Kidney glomerular epithelial cell (primary cell): ENCODE data around the gene SH2D3A.
A peak's percentile ranks its signal among the peaks of the same experiment; 100 is the strongest.
"Not testable (repeated sequence)": the region's sequence is repeated elsewhere in the genome, so short reads cannot be mapped to it uniquely, and the experiment has no call there.

Source experiments
- DNase-seq: peaks from one replicate; lab custom pipeline; 2025; lab: John Stamatoyannopoulos, UW

SH2D3A gene

DNA sequence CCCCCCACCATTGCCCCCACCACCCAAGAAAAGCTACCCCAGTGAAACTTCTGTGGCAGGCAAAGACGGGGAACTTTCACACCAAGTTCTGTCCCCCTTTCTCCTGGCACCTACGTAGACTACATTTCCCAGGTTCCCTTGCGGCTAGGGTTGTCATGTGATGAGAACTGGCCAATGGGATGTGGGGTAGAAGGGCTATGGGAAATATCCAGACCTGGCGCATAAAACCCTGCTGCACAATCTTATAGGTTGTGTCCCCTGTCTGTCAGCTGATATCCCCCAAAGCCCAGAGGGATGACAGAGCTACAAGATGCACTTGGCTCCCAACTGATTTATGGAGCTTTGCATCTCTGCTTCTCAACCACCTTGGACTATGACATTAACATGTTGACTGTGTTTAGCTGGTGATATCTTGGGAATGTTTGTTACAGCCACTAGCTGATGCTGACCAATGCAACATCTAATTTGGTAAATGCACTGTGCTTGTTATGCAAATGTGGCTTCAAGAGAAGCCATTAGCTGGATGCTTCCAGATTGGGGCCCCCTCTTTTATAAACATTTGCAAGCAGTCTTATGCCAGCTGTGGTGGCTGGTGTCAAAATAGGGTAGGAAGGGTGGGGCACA lies 6.1 kb downstream of the SH2D3A start:
- DNase-seq = no peak

DNA sequence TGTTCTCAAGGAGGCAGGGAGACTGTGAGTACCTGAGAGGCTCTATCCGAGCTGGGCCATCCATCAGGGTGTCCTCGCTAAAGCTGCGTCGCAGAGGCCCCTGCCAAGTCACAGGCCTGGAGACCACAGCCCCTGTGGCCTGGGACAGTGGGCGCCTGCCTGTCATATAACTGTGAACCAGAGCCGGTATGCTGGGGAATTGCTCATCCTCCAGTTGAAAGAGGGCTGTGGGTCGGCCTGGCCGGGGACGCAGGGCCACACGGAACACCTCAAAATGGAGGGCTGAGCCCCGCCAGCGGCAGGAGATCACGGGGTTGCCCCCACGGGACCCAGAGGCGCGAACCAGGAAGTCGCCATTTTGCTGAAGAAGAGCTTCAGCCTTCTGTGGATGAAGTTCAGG lies 6.6 kb downstream of the SH2D3A start:
- DNase-seq = no peak

DNA sequence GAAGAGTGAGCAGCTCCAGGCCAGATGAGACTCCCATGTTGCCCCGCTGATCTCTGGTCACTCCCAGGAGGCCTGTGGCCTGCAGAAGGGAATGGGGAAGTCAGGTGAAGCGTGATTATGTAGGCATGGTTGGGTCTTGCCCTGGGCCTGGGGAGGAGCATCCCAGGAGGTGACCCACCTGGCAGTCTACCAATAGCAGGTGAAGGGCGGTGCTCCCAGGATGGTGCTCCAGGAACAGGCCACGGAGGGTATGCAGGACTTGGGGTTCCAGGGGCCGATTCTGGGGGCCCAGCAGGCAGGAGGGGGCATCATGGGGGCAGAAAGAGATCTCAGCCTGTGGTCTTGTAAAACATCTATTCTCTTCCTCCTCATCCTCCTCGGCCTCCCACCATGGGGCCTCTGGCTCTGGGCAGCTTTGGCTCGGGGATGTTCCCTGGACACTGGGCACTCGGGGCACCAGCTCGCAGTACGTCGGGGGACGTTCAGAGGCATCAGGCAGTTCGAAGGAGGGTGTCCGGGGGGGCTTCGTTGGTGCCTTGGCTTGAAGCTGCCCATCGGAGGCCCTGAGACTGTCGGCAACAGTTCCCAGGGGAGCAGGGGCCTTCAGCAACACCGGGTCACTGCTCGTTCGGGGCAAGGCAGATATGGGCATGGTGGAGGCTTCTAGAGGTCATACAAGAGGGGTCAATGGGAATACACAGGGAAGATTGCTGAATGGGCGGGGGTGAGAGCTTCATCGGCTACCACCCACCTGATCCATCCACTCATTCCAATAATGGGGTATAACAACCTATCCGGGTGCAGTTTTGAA lies 12.4 kb downstream of the SH2D3A start:
- DNase-seq = no peak

DNA sequence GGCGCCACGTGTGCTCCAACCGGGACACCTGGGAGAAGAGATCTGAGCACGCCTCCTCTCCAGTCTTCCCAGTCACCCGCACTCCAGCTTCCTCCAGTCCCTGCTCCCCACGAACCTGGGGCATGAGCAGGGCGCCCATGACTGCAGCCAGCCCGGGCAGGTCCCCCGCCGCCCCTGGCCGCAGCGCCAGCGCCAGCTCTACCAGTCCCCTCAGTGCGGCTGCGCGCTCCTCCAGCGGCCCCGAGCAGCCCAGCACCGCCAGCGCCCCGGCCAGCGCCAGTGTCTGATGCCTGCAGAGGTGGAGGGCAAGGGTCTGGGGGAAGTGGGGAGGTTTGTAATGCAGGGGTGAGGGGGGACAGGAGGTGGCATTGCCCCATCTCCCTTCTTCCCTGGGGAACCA lies 13.1 kb downstream of the SH2D3A start:
- no peak for DNase-seq

DNA sequence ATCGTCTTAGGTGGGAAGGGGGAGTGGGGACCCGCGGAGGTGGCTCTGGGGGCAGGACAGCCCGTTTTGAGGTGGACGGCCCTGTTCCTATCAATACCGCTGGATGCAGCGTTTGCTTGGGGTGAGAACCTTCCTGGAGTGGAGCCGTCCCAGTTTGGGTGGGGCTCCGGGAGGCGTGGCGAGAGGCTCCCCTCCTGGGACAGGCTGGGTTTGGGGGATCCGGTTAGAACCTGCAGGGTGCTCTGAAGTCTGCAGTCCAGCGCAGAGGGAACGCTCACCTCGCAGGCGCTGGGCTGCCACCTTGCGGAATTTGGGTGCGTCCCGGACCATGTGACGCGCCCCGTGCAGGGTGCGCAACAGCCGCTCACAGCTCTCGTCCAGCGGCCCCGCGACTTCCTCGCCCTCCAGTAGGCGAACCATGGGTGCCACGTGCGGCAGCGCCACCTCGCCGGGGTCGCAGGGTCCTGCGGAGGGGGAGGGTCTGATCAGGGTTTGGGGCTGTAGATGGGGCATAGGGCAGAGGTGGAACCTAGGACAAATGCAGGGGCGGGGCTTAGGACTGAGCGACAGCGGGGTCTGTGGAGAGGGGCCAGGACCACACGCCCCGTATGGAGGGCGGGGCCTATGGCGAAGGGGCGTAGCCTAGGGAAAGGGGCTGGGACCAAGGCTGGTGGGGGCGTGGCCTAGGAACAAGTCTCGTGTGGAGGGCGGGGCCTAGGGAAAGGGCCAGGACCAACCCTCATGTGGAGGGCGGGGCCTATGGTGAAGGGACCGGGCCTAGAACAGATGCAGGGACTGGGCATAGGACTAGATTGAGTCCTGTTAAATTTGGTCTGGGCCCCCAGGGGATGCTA lies 13.8 kb downstream of the SH2D3A start:
- DNase-seq = no peak

DNA sequence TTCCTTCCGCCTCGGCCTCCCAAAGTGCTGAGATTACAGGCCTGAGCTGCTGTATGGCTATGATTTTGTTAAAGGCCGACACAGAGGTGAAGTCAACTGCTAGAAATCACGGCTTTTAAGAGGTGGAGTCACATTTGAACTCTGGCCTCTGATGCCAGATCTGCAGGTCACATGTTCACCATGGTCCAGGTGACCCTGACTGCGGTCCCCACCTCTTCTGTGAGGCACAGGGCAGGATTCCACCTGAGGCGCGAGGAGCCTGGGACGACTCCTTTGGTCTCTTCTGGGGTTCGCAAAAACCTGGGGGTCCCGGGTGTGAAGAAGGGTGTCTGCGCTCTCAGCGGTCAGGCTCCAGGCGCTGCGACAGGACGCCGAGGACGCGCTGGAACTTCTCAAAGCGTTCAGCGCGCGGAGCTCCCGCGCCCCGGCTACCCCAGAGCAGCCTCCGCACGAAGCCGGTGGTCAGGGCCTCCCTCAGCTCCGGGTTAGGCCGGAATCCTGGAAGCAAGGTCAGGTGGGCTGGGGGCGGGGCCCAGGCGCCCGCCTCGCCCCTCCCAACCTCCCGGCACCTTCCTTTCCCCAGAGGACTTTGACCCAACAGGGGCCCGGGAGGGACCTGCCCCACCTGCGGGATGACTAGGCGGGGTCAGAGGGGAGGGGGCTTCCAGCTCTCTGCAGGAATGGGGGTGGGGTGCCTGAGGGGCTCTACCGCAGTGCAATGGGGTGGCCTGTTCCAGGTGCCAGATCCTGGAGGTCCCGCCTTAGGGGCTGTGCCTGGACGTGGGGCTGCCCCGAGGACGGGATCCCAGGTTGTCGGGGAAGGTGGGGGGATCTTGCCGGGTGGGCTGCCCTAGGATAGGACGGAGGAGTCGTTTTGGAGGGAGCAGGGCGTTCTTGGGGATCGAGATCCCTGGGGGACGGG lies 14.7 kb downstream of the SH2D3A start:
- no peak for DNase-seq

DNA sequence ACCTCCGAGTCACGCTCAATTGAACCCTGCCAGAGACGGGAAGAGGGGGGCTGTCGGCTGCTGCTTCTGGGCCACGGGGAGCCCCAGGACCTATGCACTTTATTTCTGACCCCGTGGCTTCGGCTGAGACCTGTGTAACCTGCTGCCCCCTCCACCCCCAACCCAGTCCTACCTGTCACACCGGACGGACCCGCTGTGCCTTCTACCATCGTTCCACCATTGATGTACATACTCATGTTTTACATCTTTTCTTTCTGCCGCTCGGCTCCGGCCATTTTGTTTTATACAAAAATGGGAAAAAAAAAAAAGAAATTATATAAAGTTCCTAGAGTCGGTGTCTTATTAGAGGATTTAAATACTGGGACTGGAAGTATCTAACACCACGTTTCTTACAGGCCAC lies 16.0 kb downstream of the SH2D3A start:
- DNase-seq = no peak

DNA sequence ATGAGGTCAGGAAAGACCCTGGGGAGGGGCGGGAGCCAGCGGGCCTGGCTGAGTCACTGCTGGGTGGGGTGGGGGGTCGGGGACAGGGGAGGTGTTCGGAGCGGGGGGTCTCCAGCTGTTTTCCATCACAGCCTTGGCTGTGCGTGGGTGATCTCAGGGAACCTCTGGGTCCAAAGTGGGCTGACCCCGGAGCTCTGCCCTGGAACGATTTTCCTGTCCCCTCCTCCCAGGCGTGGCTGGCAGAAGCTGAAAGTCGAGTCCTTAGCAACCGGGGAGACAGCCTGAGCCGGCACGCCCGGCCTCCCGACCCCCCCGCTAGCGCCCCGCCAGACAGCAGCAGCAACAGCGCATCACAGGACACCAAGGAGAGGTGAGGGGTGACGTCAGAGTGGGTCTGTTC lies 17.2 kb downstream of the SH2D3A start:
- DNase-seq = no peak

DNA sequence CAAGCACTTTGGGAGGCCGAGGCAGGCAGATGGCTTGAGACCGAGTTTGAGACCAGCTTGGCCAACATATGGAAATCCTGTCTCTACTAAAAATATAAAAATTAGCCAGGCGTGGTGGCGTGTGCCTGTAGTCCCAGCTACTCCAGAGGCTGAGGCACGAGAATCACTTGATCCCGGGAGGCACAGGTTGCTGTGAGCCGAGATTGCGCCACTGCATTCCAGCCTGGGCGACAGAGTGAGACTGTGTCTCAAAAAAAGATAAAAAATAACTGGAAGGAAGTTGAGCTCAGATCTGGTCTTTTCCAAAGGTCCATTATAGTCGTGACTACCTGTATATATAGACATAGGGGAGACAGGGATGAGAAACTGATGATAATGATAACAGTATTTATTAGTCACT lies 18.7 kb downstream of the SH2D3A start:
- DNase-seq = not testable (repeated sequence)

DNA sequence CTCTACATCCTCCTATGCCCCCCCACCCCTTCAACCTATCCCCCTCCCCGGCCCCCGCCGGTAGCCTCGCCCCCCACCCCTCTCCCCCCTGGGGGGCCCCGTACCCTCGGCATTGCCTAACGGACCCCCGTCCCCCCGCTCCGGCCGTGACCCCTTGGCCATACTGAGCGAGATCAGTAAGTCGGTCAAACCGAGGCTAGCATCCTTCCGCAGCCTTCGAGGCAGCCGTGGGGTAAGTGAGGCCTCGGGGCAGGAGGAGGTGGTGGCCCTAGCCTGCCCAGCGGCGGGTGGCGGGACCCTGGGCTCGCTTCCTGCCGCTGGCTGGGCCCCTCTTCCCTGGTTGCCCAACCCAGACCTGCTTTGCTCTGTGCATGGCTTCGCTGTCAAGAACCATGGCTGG lies 21.3 kb downstream of the SH2D3A start:
- DNase-seq = no peak

DNA sequence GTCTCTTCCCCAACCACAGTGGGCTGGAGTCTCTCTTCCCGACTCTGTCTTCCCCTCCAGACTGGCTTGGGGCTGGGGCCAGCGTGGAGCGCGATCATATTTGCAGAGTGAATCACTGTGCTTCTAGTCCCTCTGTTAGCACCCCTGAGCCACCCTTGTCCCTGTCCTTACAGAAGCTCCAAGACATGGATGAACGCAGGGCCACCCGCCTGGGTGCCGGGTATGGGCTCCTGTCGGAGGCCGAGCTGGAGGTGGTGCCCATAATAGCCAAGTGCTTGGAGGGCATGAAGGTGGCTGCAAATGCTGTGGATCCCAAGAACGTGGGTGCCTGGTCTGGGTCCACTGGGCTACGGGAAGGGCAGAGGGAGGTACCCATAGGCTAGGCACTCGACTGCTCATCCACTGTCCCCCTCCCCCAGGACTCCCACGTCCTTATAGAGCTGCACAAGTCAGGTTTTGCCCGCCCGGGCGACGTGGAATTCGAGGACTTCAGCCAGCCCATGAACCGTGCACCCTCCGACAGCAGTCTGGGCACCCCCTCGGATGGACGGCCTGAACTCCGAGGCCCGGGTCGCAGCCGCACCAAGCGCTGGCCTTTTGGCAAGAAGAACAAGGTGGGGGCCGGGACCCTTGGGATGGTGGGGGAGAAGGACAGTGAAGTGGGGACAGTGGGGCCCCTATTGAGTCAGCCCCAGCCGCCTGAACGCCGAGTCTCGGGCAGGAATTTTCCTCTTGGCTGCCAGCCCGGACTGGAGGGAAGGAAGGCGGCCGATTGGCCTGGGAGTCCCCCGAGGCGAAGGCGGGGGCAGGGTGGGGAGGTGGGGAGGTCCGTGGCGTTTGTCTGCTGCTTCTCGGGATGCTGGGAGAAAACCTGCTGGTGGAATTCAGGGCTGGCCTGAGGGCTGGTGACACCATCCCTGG lies 22.6 kb downstream of the SH2D3A start:
- DNase-seq = peak; percentile 37

DNA sequence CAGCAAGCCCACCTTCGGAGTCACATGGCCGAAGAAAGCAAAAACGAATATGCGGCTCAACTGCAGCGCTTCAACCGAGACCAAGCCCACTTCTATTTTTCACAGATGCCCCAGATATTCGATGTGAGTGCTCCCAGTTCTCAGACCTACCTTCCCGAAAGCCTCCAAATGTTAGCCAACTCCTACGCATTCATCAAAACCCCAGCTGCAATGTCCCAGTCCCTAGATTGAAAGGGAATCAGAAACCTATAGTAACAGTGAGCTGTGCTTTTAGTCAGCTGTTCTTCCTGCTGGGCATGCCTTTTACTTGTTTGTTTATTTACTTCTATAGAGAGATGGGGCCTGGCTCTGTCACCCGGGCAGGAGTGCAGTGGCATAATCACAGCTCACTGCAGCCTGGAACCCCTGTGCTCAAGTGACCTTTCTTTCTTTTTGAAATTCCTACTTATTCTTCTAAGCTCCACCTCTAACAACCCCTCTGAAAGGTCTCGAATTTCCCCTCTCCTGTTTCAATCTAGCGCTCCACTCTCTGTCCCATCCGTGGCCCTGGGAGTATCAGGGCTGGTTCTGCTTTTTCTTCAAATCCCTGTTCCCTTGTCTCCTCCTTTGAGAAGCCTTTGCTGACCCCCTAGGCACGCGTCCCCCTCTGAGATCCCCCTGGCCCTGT lies 23.4 kb downstream of the SH2D3A start:
- no peak for DNase-seq

DNA sequence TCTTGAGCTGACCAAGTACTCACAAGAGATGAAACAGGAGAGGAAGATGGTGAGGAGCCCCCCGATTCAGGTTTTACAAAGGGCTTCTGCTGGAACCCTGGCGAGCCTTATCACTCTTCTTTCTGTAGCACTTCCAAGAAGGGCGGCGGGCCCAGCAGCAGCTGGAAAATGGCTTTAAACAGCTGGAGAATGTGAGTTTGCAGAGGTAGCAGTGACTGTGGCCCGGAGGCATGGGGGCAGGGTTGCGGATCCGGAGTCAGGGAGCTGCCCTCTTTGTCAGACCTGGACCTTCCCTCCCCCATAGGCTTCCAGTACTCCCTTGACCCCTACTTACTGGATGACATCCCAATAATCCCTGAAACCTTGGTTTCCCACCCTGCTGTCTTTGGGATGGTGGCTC lies 24.2 kb downstream of the SH2D3A start:
- DNase-seq = no peak

DNA sequence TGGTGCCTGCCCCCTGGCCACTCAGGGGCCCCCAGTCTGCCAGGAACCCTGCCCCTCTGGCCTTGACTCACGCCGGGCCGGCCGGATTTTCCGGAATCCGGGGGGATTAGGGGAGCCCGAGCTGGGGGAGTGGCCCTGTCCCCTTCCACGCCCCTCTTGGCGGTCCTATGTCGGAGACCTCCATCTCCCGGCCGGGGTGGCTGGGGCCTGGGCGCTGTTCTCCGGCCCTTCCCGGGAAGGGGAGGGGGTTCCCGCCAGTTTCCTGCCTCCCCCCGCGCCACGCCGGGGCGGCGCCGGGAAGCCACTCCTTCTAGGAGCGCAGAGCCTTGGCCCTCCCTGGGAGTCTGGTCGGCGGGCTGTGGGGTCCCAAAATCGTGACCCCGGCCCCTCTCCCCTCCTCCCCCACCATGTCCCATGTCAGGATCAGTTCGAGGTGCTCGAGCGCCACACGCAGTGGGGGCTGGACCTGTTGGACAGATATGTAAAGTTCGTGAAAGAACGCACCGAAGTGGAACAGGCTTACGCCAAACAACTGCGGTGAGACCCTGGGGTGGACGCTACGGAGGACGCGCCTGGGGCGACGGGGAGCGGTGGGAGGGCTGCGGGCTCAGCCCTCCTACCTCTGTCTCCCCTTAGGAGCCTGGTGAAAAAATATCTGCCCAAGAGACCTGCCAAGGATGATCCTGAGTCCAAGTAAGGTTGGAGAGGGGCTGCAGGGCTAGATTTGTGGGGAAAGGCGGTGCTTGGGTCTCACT lies 26.5 kb downstream of the SH2D3A start:
- no peak for DNase-seq

DNA sequence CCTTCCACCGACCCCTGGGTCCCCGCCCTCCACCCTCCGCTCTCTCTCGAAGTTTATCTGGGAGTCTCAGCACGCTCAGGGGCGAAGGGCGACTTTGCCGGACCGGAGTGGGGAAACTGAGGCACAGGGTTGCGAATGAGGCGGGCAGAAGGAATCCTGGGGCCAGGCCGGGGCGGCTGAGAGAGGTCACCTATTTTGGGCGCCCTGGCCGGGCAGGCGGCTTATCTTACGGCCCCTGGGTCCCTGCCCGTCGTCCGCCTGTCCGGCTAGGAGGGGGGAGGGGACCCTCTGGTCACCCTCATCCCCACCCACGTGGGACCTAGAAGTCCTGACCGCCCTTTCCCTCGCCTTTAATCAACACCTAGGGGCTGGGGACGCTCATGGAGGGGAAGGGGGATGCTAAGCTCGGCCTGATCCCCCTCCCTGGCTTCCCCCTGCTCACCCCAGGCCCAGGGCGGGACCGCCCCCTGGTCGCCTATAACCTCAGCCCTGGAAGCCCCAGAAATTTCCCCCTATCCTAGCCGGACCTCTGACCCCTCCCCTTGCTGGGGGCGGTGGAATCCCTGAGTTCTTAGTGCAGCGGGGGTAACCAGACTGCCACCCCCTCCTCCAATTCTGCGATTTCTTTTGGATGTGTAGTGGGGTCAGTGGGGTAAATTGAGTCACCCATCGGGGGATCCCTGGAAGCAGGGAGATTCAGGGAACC lies 27.2 kb downstream of the SH2D3A start:
- DNase-seq = no peak

DNA sequence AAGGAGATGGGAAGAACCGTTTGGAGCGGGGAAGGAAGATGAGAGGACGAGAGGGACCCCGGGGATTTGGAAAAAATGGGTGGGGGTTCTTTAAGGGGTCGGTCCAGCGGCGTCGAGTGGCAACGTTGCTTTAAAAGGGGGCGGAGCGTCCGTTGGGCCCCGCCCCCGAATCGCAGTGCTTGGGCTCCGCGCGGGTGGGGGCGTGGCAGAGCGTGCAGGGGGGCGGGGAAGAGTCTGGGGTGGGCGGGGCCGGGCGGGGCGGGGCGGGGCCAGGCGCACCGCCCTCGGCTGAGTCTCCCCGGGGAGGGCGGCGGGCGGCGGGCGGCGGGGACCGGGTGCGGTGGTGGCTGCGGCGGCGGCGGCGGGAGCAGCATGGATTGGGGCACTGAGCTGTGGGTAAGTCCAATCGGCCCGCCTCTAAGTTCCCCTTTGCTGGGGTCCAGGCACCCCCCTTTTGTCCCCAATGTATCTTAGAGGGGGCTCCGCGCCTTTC lies 27.8 kb downstream of the SH2D3A start, which contains the start of gene TRIP10:
TRIP10 (plus strand) TSS at position 291 of the 493 bp plus-strand sequence; CDS start at position 373, 82 bp downstream.
- DNase-seq = peak; percentile 48

DNA sequence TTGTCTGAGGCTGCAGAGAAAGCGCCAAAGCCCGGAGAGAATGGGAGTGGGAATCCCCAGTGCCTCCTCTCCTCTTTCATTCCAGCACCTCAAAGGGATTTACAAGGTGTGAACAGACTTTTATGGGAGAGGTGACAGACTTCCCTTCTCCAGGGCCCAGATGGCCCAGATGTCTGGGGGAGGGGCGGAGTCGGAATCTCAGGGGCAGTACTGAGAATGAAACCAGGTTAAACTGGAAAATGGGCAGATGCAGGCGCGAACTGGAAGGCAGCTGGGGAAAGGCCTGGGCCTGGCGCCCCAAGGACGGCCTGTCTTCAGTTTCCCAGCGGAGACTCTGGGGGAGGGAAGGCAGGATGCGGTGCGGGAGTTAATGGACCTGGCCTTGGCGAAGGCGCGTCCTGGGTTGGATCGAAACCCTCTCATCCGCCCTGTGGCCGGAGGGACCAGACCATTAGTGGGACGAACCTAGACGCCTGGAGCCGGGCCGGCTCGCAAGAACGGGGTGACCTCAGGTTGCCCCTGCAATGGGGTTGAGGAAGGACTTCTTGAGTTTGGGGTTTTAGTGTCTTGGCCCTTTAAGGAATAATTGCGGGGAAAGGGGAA lies 28.3 kb downstream of the SH2D3A start:
- no peak for DNase-seq
